Measurements from ENCODE around the gene REV3L. TPM values are rescaled to one million over a fixed set of nuclear protein-coding genes. Genes with fewer than 3 reads are reported as not detected.
A peak's percentile ranks its signal among the peaks of the same experiment; 100 is the strongest.
"Not testable (repeated sequence)": the region's sequence is repeated elsewhere in the genome, so short reads cannot be mapped to it uniquely, and the experiment has no call there.

The REV3L gene
- total RNA-seq, 1 donor from 2014 or later = 66.0 TPM

GRCh38 chr6:111499269-111499793, 16.3 kb upstream of the REV3L start:
- DNase-seq (ENCODE audit: low spot score) = no peak

GRCh38 chr6:111494951-111495635, 12.1 kb upstream of the REV3L start:
- peak; percentile 62 for DNase-seq (ENCODE audit: low spot score)

- DNase-seq (ENCODE audit: low spot score) = no peak
Observed at GRCh38 chr6:111492499-111492898, 9.5 kb upstream of the REV3L start.

GRCh38 chr6:111490067-111490466, 7.0 kb upstream of the REV3L start:
- no peak for DNase-seq (ENCODE audit: low spot score)

GRCh38 chr6:111487661-111488060, 4.6 kb upstream of the REV3L start:
- DNase-seq (ENCODE audit: low spot score) = no peak

- DNase-seq (ENCODE audit: low spot score) = no peak
Observed at GRCh38 chr6:111486921-111487320, 3.9 kb upstream of the REV3L start.

- no peak for DNase-seq (ENCODE audit: low spot score)
Observed at GRCh38 chr6:111486475-111486874, 3.5 kb upstream of the REV3L start.

GRCh38 chr6:111485342-111485741, 2.3 kb upstream of the REV3L start:
- peak; percentile 27 for DNase-seq (ENCODE audit: low spot score)

- peak; percentile 32 for DNase-seq (ENCODE audit: low spot score)
Observed at GRCh38 chr6:111484633-111484930, 1.6 kb upstream of the REV3L start.

- peak; percentile 97 for DNase-seq (ENCODE audit: low spot score)
Observed at GRCh38 chr6:111483736-111484632, 966 bp upstream of the REV3L start.

- peak; percentile 47 for DNase-seq (ENCODE audit: low spot score)
Observed at GRCh38 chr6:111482188-111482958, 645 bp downstream of the REV3L start.

- no peak for DNase-seq (ENCODE audit: low spot score)
Observed at GRCh38 chr6:111481836-111482187, 1.2 kb downstream of the REV3L start.

GRCh38 chr6:111480988-111481822, 1.8 kb downstream of the REV3L start:
- DNase-seq (ENCODE audit: low spot score) = no peak

- DNase-seq (ENCODE audit: low spot score) = peak; percentile 60
Observed at GRCh38 chr6:111478749-111479148, 4.3 kb downstream of the REV3L start.

- no peak for DNase-seq (ENCODE audit: low spot score)
Observed at GRCh38 chr6:111478064-111478476, 4.9 kb downstream of the REV3L start.

GRCh38 chr6:111477481-111477938, 5.5 kb downstream of the REV3L start:
- no peak for DNase-seq (ENCODE audit: low spot score)

- DNase-seq (ENCODE audit: low spot score) = not testable (repeated sequence)
Observed at GRCh38 chr6:111476061-111476460, 7.0 kb downstream of the REV3L start.

- no peak for DNase-seq (ENCODE audit: low spot score)
Observed at GRCh38 chr6:111474771-111475170, 8.2 kb downstream of the REV3L start.

- no peak for DNase-seq (ENCODE audit: low spot score)
Observed at GRCh38 chr6:111474106-111474505, 8.9 kb downstream of the REV3L start.

- no peak for DNase-seq (ENCODE audit: low spot score)
Observed at GRCh38 chr6:111472933-111473435, 10.0 kb downstream of the REV3L start.

- no peak for DNase-seq (ENCODE audit: low spot score)
Observed at GRCh38 chr6:111471958-111472357, 11.1 kb downstream of the REV3L start.
